NCI-H2196 (cell line): ENCODE results near the gene LRIG2.
"Not testable (repeated sequence)": the region's sequence is repeated elsewhere in the genome, so short reads cannot be mapped to it uniquely, and the experiment has no call there.

Source experiments
- DNase-seq: peaks from one replicate; lab custom pipeline; 2025; ENCODE audit not compliant: unreplicated experiment; lab: John Stamatoyannopoulos, UW

The LRIG2 gene

GRCh38 chr1:113057006-113057405, 16.0 kb upstream of the LRIG2 start:
- no peak for DNase-seq

- no peak for DNase-seq
Measured at GRCh38 chr1:113058941-113059706, 13.9 kb upstream of the LRIG2 start.

DNA sequence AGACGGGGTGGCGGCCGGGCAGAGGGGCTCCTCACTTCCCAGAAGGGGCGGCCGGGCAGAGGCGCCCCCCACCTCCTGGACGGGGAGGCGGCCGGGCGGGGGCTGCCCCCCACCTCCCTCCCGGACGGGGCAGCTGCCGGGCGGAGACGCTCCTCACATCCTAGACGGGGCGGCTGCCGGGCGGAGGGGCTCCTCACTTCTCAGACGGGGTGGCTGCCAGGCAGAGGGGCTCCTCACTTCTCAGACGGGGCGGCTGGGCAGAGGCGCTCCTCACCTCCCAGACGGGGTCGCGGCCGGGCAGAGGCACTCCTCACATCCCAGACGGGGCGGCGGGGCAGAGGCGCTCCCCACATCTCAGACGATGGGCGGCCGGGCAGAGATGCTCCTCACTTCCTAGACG, 9.5 kb upstream of the LRIG2 start:
- not testable (repeated sequence) for DNase-seq

DNA sequence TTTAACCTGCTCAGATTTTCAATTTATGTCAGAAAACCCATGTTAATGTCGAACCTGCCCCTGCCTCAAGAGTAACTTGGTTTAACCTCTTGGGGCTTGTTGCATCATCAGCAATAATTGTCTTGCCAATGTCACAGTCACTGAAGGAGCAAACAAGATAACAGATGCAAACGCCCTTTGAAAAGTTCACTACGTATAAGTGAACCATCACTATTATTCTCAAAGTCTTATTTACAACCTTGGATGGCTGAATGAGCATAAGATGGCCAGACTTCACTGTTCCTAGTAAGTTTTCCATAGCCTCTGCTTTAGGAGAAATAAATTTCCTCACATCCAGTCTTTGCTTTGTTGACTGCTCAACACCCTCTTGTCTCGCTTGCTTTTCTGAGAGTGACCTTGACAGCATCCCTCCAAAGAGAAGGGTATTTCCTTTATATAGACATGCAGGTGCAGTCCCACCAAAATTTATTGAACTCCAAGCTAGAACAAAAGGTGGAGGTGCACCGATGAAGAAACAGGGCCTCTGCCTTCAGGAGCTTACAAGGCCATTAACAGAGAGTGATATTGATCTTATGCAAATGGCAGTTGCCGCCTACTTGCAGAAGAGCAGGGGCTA, 749 bp upstream of the LRIG2 start:
- no peak for DNase-seq

DNA sequence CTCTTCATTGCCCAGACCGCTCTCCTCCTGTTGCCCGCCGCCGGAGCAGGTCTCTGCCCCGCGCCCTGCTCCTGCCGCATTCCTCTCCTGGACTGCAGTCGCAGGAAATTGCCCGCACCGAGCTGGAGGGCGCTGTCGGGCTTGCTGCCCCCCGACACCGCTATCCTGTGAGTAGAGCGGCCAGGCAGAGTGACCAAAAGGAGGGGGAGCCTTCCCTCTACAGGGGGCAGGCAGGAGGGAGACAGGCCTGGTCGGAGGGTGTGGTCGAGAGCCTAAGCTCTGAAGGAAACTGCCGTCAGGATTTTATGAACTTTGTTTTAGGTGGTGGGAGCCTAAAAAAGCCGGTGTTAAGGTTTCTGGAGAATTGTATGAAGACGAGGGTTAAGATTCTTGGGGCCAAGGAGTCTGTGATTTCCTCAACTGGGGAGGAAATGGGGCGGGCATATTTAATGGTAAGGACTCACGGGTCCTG, 517 bp downstream of the LRIG2 start:
- peak; percentile 55 for DNase-seq

- DNase-seq: no peak
Measured at GRCh38 chr1:113074237-113074636, 1.2 kb downstream of the LRIG2 start.

GRCh38 chr1:113077978-113078377, 5.0 kb downstream of the LRIG2 start:
- not testable (repeated sequence) for DNase-seq

DNA sequence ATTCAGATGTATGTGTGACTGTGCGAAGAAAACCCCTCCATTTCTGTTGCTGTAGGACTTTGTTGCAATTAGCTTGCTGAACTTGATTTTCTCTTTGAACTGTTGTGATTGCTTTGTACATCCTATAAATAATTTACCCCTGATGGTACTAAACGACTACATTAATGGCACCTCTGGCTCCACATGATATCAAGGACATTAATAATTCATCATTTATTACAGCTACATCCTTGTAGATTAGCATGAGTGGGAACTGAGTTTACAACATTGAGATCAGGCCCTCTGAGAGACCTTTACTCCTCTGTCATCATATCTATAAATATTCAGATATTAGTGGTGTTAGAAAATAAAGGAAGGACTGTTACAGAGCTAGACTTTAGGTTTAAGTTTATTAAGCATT, 13.5 kb downstream of the LRIG2 start:
- DNase-seq: no peak

DNA sequence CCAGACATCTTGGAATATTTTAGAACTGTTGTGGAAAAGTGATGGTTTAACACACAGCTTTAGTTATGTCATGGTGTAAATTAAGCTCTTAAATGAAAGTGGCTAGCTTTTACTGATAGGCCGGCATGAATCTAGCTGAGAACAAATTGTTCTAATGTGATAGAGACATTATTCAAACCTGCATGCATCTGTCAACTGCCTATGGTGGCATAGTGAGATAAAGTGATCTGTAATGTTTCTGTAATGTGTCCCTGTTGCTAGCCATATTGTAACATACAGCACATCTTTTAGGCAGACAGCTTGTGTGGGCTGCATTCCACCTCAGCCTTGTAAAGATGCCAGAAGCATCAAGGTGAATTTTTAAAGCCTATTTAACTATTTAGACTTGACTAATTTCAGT, 16.0 kb downstream of the LRIG2 start:
- DNase-seq: no peak

GRCh38 chr1:113090051-113090450, 17.1 kb downstream of the LRIG2 start:
- DNase-seq: no peak

DNA sequence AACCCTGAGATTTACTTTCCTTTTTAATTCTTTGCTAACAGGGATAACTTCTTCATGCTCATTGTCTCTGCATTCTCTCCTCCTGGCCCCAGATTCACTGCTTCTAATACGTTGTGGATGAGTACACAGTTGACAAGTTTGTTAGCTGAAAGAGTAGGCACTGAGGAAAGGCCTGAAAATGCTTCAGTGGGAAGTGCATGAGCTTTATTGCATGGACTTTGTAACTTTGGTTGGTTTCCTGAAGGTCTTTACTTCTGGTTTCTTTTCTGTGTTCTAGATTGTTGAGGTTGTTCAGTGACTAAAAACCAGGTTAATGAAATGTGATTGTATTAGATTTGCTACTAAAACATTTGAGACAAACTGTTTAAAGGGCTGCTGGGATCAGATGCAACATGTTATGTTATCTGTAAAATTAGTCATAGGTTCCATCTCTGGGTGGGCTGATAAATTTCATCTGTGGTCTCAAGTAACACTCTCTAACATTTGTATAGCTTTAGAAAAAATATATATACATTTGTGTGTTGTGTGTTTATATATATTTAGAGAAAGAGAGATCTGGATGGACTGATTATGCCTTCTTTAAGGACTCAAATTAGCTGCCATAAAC, 19.1 kb downstream of the LRIG2 start:
- DNase-seq: no peak

- no peak for DNase-seq
Measured at GRCh38 chr1:113094506-113094905, 21.5 kb downstream of the LRIG2 start.

- no peak for DNase-seq
Measured at GRCh38 chr1:113095790-113096455, 22.9 kb downstream of the LRIG2 start.

- no peak for DNase-seq
Measured at GRCh38 chr1:113096493-113096892, 23.5 kb downstream of the LRIG2 start.

DNA sequence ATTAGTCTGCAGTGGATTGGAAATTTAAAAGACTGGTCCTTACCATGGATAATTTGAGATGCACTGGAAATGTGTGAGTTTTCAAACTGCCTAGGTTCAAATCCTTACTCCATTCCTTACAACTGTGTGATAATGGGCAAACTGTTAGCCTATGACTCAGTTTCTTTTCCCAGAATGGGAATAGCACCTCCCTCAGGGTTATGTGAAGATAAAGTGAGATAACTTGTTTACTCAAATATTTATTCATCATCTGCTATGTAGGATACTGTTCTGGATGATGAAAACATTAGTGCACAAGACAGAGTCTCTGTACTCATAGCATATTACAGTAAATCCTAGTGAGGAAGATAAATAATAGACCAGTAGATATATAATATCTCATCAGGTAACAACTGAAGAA, 28.6 kb downstream of the LRIG2 start:
- DNase-seq: no peak

DNA sequence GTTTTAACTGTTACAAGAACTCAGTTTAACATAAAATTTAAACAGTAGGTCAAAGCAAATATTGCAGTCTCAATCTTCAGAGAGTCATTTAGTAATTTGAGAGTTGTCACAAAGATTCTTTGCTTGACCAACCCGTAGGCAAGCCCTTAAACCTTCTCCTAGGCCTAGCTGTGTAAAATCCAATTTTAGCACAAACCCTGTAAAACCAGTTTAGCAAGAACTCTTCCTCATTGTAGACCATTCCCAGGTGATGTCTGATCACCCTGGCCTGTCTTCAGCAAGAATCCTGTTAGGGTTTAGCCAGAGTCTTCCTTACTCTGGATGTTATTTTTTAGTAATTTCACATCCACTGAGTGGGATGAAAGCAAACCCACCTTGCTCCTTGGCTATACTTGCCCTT, 30.1 kb downstream of the LRIG2 start:
- peak; percentile 6 for DNase-seq

GRCh38 chr1:113103977-113104376, 31.0 kb downstream of the LRIG2 start:
- no peak for DNase-seq

DNA sequence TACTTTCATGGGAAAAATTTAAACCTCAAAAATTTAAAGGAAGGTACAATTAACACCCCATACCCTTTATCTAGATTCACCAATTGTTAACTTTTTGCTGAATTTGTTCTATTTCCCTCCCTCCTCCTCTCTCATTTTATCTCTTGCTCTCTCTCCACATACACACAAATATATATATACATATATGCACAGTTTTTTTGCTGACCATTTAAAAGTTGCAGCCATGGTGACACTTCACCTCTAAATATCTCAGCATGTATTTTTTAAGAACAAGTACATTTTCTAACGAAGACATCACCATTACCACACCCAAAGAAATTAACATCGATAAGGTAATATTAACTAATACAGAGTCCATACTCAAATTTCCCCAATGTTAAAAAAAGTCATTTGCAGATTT, 33.9 kb downstream of the LRIG2 start:
- no peak for DNase-seq

DNA sequence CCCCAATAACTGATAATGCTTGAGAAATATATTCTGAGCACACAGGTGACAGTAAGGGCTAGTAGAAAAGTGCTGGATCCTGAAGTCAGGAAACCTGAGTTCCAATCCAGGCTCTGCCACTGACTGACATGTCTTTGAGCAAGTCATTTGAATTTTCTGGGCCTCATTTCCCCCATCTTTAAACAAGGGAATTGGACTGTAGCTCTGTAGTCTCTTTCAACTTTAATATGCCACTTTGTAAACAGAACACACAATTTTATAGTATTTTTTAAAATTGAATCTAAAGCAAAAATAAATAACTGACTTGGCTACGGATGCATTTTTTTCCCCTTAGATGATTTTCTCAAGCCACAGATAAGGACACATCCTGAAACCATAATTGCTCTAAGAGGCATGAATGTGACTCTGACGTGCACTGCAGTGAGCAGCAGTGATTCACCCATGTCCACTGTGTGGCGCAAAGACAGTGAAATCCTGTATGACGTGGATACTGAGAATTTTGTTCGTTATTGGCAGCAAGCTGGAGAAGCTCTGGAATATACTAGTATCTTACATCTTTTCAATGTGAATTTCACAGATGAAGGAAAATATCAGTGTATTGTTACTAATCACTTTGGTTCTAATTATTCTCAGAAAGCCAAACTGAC, 37.0 kb downstream of the LRIG2 start:
- DNase-seq: no peak

DNA sequence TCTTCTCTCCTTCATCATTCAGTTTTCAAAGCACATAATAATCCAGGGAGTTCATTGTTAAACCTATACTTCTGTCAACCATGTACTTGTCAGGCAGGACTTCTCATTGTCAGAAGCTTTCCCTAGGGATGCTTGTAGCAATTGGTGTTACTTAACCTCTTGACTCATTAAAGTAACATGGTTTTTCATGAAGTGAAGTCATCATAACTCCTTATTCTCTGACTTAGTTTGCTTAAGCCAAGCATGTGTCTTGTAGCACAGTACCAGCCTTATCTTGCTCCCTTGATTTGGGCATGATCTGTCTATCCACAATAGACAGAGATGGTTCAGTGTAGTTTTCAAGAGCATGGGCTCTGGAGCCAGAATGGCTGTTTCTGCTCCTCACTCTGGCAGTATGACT, 45.3 kb downstream of the LRIG2 start:
- no peak for DNase-seq

- no peak for DNase-seq
Measured at GRCh38 chr1:113123737-113124136, 50.7 kb downstream of the LRIG2 start.
